IMR-90 (cell line): ENCODE data around the gene FRY. TPM values are rescaled to one million over a fixed set of nuclear protein-coding genes. Genes with fewer than 3 reads are reported as not detected.

Source experiments
- ATAC-seq: fragments of 200-7000 bp; cut with Tn5 transposase; 2 replicates; pipeline ENCODE4 v1.9.1; 2020; ENCODE audit warnings: low read depth, mild to moderate bottlenecking, moderate library complexity
- BruUV-seq: library from RNA; stranded (reverse); fragments of 400-500 nt; replicated peaks from 2 replicates; lab custom pipeline; 2021; lab: Mats Ljungman, UMichigan
- CTCF ChIA-PET: fragments of 300-600 bp; formaldehyde crosslinking; extraction: SDS; loops from one replicate; lab custom pipeline; 2021; ENCODE audit warnings: antibody characterized with exemption; lab: Yijun Ruan, JAX
- POLR2A ChIA-PET: fragments of 300-600 bp; sonication (Branson Sonifier 250); formaldehyde crosslinking; loops from one replicate; lab custom pipeline; 2022; ENCODE audit warnings: antibody characterized with exemption; ENCODE audit not compliant: unreplicated experiment; lab: Charles Lee
- DNase-seq: peaks from one replicate; pipeline ENCODE4 v3.0.0; 2013
- H2AFZ ChIP-seq: replicated peaks from 2 replicates; pipeline ENCODE3; 2013; ENCODE audit warnings: low read length, mild to moderate bottlenecking; ENCODE audit not compliant: poor library complexity
- H2AK5ac ChIP-seq: 2 replicates; pipeline ENCODE4 v1.6.1; 2013; ENCODE audit warnings: low read depth, low read length, inconsistent platforms
- H2AK9ac ChIP-seq: replicated peaks from 2 replicates; pipeline ENCODE3; 2013; ENCODE audit warnings: mild to moderate bottlenecking, low read depth, low read length, moderate library complexity; ENCODE audit not compliant: poor library complexity
- H2BK120ac ChIP-seq: 2 replicates; pipeline ENCODE4 v1.6.1; 2013; ENCODE audit warnings: low read depth, low read length, inconsistent platforms
- H2BK15ac ChIP-seq: 3 replicates; pipeline ENCODE4 v1.6.1; 2013; ENCODE audit warnings: low read depth, low read length, inconsistent platforms
- H2BK20ac ChIP-seq: 2 replicates; pipeline ENCODE4 v1.6.1; 2013; ENCODE audit warnings: low read depth, mild to moderate bottlenecking, inconsistent platforms, low read length, moderate library complexity
- H2BK5ac ChIP-seq: 2 replicates; pipeline ENCODE4 v1.6.1; 2013; ENCODE audit warnings: mild to moderate bottlenecking, low read depth, low read length, inconsistent platforms; ENCODE audit not compliant: poor library complexity, severe bottlenecking
- H3K14ac ChIP-seq: replicated peaks from 2 replicates; pipeline ENCODE4 v1.6.1; 2013; ENCODE audit warnings: low read depth, low read length, inconsistent platforms
- H3K18ac ChIP-seq: 2 replicates; pipeline ENCODE4 v1.6.1; 2013; ENCODE audit warnings: low read depth, low read length, control low read depth
- H3K23ac ChIP-seq: 2 replicates; pipeline ENCODE4 v1.6.1; 2013; ENCODE audit warnings: low read depth, low read length, inconsistent platforms
- H3K27ac ChIP-seq: 2 replicates; pipeline ENCODE4 v1.5.1; 2013; ENCODE audit warnings: mild to moderate bottlenecking, control low read depth, low read length; ENCODE audit not compliant: insufficient read depth
- H3K27me3 ChIP-seq: 2 replicates; pipeline ENCODE4 v1.6.1; 2013; ENCODE audit warnings: low read length; ENCODE audit not compliant: control insufficient read depth, insufficient read depth
- H3K36me3 ChIP-seq: 2 replicates; pipeline ENCODE4 v1.6.1; 2013; ENCODE audit warnings: low read length, mixed read lengths; ENCODE audit not compliant: control insufficient read depth, insufficient read depth
- H3K4ac ChIP-seq: 2 replicates; pipeline ENCODE4 v1.6.1; 2013; ENCODE audit warnings: low read depth, low read length, inconsistent platforms
- H3K4me1 ChIP-seq: 2 replicates; pipeline ENCODE4 v1.6.1; 2013; ENCODE audit warnings: low read length, mixed read lengths; ENCODE audit not compliant: control insufficient read depth, insufficient read depth
- H3K4me2 ChIP-seq: 2 replicates; pipeline ENCODE4 v1.6.1; 2013; ENCODE audit warnings: low read depth, mild to moderate bottlenecking, control low read depth, low read length, moderate library complexity
- H3K4me3 ChIP-seq: 2 replicates; pipeline ENCODE4 v1.5.1; 2013; ENCODE audit warnings: low read depth, mild to moderate bottlenecking, control low read depth, low read length, moderate library complexity; ENCODE audit not compliant: insufficient read depth
- H3K56ac ChIP-seq: 2 replicates; pipeline ENCODE4 v1.6.1; 2013; ENCODE audit warnings: low read length, inconsistent platforms; ENCODE audit not compliant: insufficient read depth; ENCODE audit errors: extremely low read depth
- H3K79me1 ChIP-seq, 2 experiments: 2 replicates each; pipeline ENCODE4 v1.6.1; 2013; ENCODE audit warnings: low read length in 2 of 2, inconsistent platforms in 1 of 2, low read depth in 1 of 2
- H3K9ac ChIP-seq: 2 replicates; pipeline ENCODE4 v1.6.1; 2013; ENCODE audit warnings: low read depth, low read length, control low read depth
- H3K9me1 ChIP-seq: 2 replicates; pipeline ENCODE4 v1.6.1; 2013; ENCODE audit warnings: low read length, inconsistent platforms; ENCODE audit not compliant: insufficient read depth
- H3K9me3 ChIP-seq: 2 replicates; pipeline ENCODE4 v1.6.1; 2013; ENCODE audit warnings: low read length; ENCODE audit not compliant: control insufficient read depth, insufficient read depth
- H4K20me1 ChIP-seq: 2 replicates; pipeline ENCODE4 v1.6.1; 2013; ENCODE audit warnings: low read length, inconsistent platforms; ENCODE audit not compliant: insufficient read depth
- H4K5ac ChIP-seq: 2 replicates; pipeline ENCODE4 v1.6.1; 2013; ENCODE audit warnings: mild to moderate bottlenecking, low read depth, low read length, control low read depth
- H4K8ac ChIP-seq, 2 experiments: 2 replicates each; pipeline ENCODE4 v1.6.1; 2013; ENCODE audit warnings: low read depth in 2 of 2, low read length in 2 of 2, control low read depth in 1 of 2, inconsistent platforms in 1 of 2
- H4K91ac ChIP-seq: 2 replicates; pipeline ENCODE4 v1.6.1; 2013; ENCODE audit warnings: low read depth, low read length, inconsistent platforms; ENCODE audit not compliant: insufficient read depth
- BHLHE40 ChIP-seq: fragments of 150-350 bp; IDR thresholded peaks from 2 replicates; pipeline ENCODE4 v1.6.1; 2016; ENCODE audit warnings: mild to moderate bottlenecking, low read depth, low read length
- CEBPB ChIP-seq: IDR thresholded peaks from 2 replicates; pipeline ENCODE4 v1.6.1; 2012; ENCODE audit warnings: low read depth, low read length, improper control_type of control experiment
- CHD1 ChIP-seq: IDR thresholded peaks from 2 replicates; pipeline ENCODE4 v1.6.1; 2012; ENCODE audit warnings: low read depth, low read length, improper control_type of control experiment
- MAZ ChIP-seq: IDR thresholded peaks from 2 replicates; pipeline ENCODE4 v1.6.1; 2012; ENCODE audit warnings: low read depth, mild to moderate bottlenecking, low read length, improper control_type of control experiment, moderate library complexity, borderline replicate concordance
- MXI1 ChIP-seq: IDR thresholded peaks from 2 replicates; pipeline ENCODE4 v1.6.1; 2012; ENCODE audit warnings: low read depth, mild to moderate bottlenecking, low read length, moderate library complexity, borderline replicate concordance
- NFE2L2 ChIP-seq: fragments of 150-350 bp; IDR thresholded peaks from 2 replicates; pipeline ENCODE4 v1.6.1; 2016; ENCODE audit warnings: low read depth, mild to moderate bottlenecking, low read length
- RCOR1 ChIP-seq: IDR thresholded peaks from 2 replicates; pipeline ENCODE4 v1.6.1; 2012; ENCODE audit warnings: mild to moderate bottlenecking, low read length, improper control_type of control experiment; ENCODE audit not compliant: insufficient replicate concordance
- SMC3 ChIP-seq: fragments of 150-350 bp; IDR thresholded peaks from 2 replicates; pipeline ENCODE4 v1.6.1; 2016; ENCODE audit warnings: low read depth, mild to moderate bottlenecking, antibody characterized with exemption, low read length, moderate library complexity
- dilution Hi-C: fragments of 300-500 bp; cut with HindIII; formaldehyde crosslinking; loops from one replicate; pipeline ENCODE4 v1.14.3; 2018; ENCODE audit warnings: low sequenced_read_pairs; ENCODE audit not compliant: unreplicated experiment
- in situ Hi-C: fragments of 300-500 bp; cut with MboI; formaldehyde crosslinking; loops from 3 replicates; pipeline ENCODE4 v1.14.3; 2019; ENCODE audit warnings: low sequenced_read_pairs, inconsistent platforms, mixed read lengths
- intact Hi-C: fragments of 100-400 bp; cut with micrococcal nuclease; formaldehyde crosslinking; loops from 2 replicates; pipeline ENCODE4 v1.10.0; 2022
- polyA plus RNA-seq, 3 experiments: library from polyadenylated mRNA; depleted of rRNA; stranded (reverse); fragments of >200 nt; gene quantifications; 2 replicates each; pipeline ENCODE4 v1.2.3, GENCODE V29; 2012; ENCODE audit warnings: low replicate concordance in 1 of 3
- total RNA-seq: library from RNA; depleted of rRNA; stranded (reverse); fragments of >200 nt; gene quantifications from 2 replicates; pipeline ENCODE4 v1.2.3, GENCODE V29; 2012
- TF ChIP-seq, protein P1 (sequence below): fragments of 150-350 bp; IDR thresholded peaks from 2 replicates; pipeline ENCODE4 v1.6.1; 2016; ENCODE audit warnings: low read depth, mild to moderate bottlenecking, low read length, moderate library complexity, borderline replicate concordance

Gene FRY
- total and polyA plus RNA-seq, 2 of the 4 experiments (the other 2 are of a cell fraction): 3.0 to 4.8 TPM

DNA sequence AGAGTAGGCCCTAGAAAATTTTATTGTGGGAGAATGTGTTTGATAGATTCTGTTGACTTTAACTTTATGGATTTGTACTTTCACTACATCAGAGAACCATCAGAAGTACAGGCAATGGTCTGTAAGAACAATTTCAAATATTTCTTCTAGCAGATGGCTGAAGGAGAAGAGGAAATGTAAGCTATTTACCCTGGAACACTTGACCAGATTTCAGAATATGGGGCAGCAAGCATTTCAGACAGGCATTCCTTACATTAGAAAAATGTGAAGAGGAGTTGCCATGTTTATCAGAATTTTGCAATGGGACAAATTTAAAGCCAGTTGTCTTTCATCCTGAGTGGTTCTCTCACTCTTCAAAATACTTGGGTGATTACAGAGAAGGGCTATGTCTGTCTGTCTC is 7.5 kb downstream of the FRY start:
- Histone ChIP-seq H4K91ac (no peak overlapping the region), H3K27me3 (no peaks in the 10 kb centered on the region), H2BK5ac (peak overlapping the region; percentile 84), H3K56ac (no peak overlapping the region), H3K27ac (peak overlapping the region; percentile 47; the same call in 1 of the 2 replicates), H3K9me3 (no peaks in the 10 kb centered on the region), H2AK9ac (no peak overlapping the region), H3K14ac (no peak overlapping the region), H4K8ac (no peak overlapping the region), H3K9me1 (peaks cover 10% of the 10 kb centered on the region), H3K79me1 (peaks cover 6 to 29% of the 10 kb centered on the region in 2 experiments; a peak in 3 of 4 replicates), H4K5ac (peak overlapping the region; percentile 71; the same call in 1 of the 2 replicates), H3K4me3 (no peak overlapping the region), H3K18ac (peak overlapping the region; percentile 95; the same call in 1 of the 2 replicates), H2AK5ac (no peak overlapping the region), H2BK15ac (no peak overlapping the region), H3K4me2 (peak overlapping the region; percentile 20; the same call in 1 of the 2 replicates), H3K9ac (no peak overlapping the region), H3K4ac (no peak overlapping the region), H4K20me1 (no peaks in the 10 kb centered on the region), H3K23ac (no peak overlapping the region), H3K4me1 (peaks cover 13% of the 10 kb centered on the region), H2AFZ (no peak overlapping the region), H3K36me3 (no peaks in the 10 kb centered on the region), H2BK120ac (no peak overlapping the region), H2BK20ac (no peak overlapping the region)
- intact Hi-C loops: loop anchor here (10.0 kb wide), 1 partner anchor 46 kb away; no protein-coding TSS in a partner anchor
- BruUV-seq: no TSS peak
- dilution Hi-C loops: no loop called here
- ATAC-seq (peak; percentile 54), DNase-seq (peak; percentile 13)
- in situ Hi-C loops: no loop called here
- POLR2A ChIA-PET: no interaction called here
- TF ChIP-seq NFE2L2 (no peak), RCOR1 (no peak), CHD1 (no peak), MXI1 (no peak), CEBPB (no peak), MAZ (no peak), BHLHE40 (no peak), SMC3 (no peak)
- TF ChIP-seq, protein P1, sequence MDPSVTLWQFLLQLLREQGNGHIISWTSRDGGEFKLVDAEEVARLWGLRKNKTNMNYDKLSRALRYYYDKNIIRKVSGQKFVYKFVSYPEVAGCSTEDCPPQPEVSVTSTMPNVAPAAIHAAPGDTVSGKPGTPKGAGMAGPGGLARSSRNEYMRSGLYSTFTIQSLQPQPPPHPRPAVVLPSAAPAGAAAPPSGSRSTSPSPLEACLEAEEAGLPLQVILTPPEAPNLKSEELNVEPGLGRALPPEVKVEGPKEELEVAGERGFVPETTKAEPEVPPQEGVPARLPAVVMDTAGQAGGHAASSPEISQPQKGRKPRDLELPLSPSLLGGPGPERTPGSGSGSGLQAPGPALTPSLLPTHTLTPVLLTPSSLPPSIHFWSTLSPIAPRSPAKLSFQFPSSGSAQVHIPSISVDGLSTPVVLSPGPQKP: no peak
- CTCF ChIA-PET: interaction anchor here (0.6 to 0.9 kb wide), 3 partner anchors 26 to 705 kb away, joined by 3 read pairs; no protein-coding TSS in a partner anchor
